Measurements from ENCODE around the gene ASTL.

ASTL gene

DNA sequence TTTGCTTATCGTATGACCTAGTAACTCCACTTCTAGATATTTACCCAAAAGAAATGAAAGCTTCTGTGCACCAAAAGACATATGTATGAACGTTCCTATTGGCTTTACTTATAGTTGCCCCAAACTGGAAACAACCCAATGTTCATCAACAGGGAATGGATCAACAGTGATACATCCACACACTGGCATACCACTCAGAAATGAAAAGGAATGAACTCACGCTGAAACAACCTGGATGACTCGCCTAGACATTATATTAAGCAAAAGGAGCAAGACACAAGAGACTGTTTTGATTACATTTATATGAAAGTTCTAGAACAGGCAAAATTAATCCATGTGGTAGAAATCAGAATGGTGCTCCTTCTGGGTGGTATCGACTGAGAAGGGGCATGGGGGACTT, 40.9 kb downstream of the ASTL start:
- H3K4me1 ChIP-seq (ENCODE audit: control insufficient read depth, low read depth, low read length): no peaks in the 10 kb centered on the region
- H3K9me3 ChIP-seq (ENCODE audit: control insufficient read depth, low read depth, low read length): no peaks in the 10 kb centered on the region
- no peak overlapping the region for H3K4me3 ChIP-seq (ENCODE audit: low read length)
- no peak overlapping the region for H3K27ac ChIP-seq (ENCODE audit: low read length)
- H3K9ac ChIP-seq (ENCODE audit: low read length): no peak overlapping the region
- no peaks in the 10 kb centered on the region for H3K27me3 ChIP-seq (ENCODE audit: control insufficient read depth, insufficient read depth, low read length)
- H3K36me3 ChIP-seq (ENCODE audit: control insufficient read depth, low read depth, low read length): no peaks in the 10 kb centered on the region

GRCh38 chr2:96095116-96095636, 43.1 kb downstream of the ASTL start:
- H3K36me3 ChIP-seq (ENCODE audit: control insufficient read depth, low read depth, low read length): no peaks in the 10 kb centered on the region
- peaks cover 10% of the 10 kb centered on the region for H3K4me1 ChIP-seq (ENCODE audit: control insufficient read depth, low read depth, low read length)
- H3K4me3 ChIP-seq (ENCODE audit: low read length): no peak overlapping the region
- no peak overlapping the region for H3K27ac ChIP-seq (ENCODE audit: low read length)
- H3K9me3 ChIP-seq (ENCODE audit: control insufficient read depth, low read depth, low read length): no peaks in the 10 kb centered on the region
- H3K9ac ChIP-seq (ENCODE audit: low read length): no peak overlapping the region
- no peaks in the 10 kb centered on the region for H3K27me3 ChIP-seq (ENCODE audit: control insufficient read depth, insufficient read depth, low read length)

- no peaks in the 10 kb centered on the region for H3K9me3 ChIP-seq (ENCODE audit: control insufficient read depth, low read depth, low read length)
- H3K9ac ChIP-seq (ENCODE audit: low read length): no peak overlapping the region
Observed at GRCh38 chr2:96093528-96093927, 44.8 kb downstream of the ASTL start.

DNA sequence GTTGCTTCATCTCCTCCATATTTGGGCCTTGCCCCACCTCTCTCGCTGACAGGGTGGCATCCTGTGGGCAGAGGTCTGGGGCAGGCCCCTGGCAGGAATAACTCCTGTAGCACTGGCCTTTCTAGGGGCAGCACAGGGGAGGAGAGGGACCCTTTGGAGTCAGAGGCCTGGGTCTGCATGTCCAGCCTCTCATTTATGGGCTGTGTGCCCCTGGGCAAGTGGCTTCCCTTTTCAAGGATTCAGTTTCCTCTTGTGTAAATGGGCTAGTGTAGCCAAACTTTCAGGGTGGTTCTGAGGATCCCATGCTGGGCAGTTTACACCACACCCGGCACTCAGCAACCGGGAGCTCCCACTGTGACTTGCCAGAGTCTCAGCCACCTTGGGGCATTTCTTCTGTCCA, 45.4 kb downstream of the ASTL start:
- no peaks in the 10 kb centered on the region for H3K9me3 ChIP-seq (ENCODE audit: control insufficient read depth, low read depth, low read length)
- H3K4me3 ChIP-seq (ENCODE audit: low read length): no peak overlapping the region
- no peak overlapping the region for H3K9ac ChIP-seq (ENCODE audit: low read length)
- H3K27ac ChIP-seq (ENCODE audit: low read length): no peak overlapping the region
- no peaks in the 10 kb centered on the region for H3K27me3 ChIP-seq (ENCODE audit: control insufficient read depth, insufficient read depth, low read length)
- H3K4me1 ChIP-seq (ENCODE audit: control insufficient read depth, low read depth, low read length): peaks cover 10% of the 10 kb centered on the region
- H3K36me3 ChIP-seq (ENCODE audit: control insufficient read depth, low read depth, low read length): no peaks in the 10 kb centered on the region

More at GRCh38 chr2:96093528-96093927, 44.8 kb downstream of the ASTL start:
- no peaks in the 10 kb centered on the region for H3K36me3 ChIP-seq (ENCODE audit: control insufficient read depth, low read depth, low read length)
- no peak overlapping the region for H3K27ac ChIP-seq (ENCODE audit: low read length)
- no peaks in the 10 kb centered on the region for H3K27me3 ChIP-seq (ENCODE audit: control insufficient read depth, insufficient read depth, low read length)
- H3K4me3 ChIP-seq (ENCODE audit: low read length): no peak overlapping the region
- peaks cover 10% of the 10 kb centered on the region for H3K4me1 ChIP-seq (ENCODE audit: control insufficient read depth, low read depth, low read length)

DNA sequence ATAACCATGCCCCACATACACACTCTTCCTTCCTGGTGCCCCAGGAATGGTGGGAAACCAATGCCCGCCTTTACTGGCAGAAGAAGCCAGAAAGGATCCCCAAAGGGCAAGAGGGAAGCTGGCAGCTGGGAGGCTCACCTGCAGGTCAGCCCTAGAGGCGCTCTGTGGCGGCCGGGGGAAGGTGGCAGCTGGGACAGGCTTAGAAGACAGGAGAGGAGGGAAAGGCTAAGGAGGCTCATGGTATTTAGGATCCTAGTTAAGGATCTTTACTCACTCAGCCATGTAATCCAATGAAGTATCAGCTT, 45.8 kb downstream of the ASTL start:
- Histone ChIP-seq H3K9me3 (ENCODE audit: control insufficient read depth, low read depth, low read length) (no peaks in the 10 kb centered on the region), H3K9ac (ENCODE audit: low read length) (no peak overlapping the region), H3K27me3 (ENCODE audit: control insufficient read depth, insufficient read depth, low read length) (no peaks in the 10 kb centered on the region), H3K27ac (ENCODE audit: low read length) (no peak overlapping the region), H3K36me3 (ENCODE audit: control insufficient read depth, low read depth, low read length) (no peaks in the 10 kb centered on the region), H3K4me1 (ENCODE audit: control insufficient read depth, low read depth, low read length) (peaks cover 10% of the 10 kb centered on the region), H3K4me3 (ENCODE audit: low read length) (no peak overlapping the region)

- H3K36me3 ChIP-seq (ENCODE audit: control insufficient read depth, low read depth, low read length): no peaks in the 10 kb centered on the region
- no peaks in the 10 kb centered on the region for H3K27me3 ChIP-seq (ENCODE audit: control insufficient read depth, insufficient read depth, low read length)
- peaks cover 10% of the 10 kb centered on the region for H3K4me1 ChIP-seq (ENCODE audit: control insufficient read depth, low read depth, low read length)
- H3K9me3 ChIP-seq (ENCODE audit: control insufficient read depth, low read depth, low read length): no peaks in the 10 kb centered on the region
- no peak overlapping the region for H3K4me3 ChIP-seq (ENCODE audit: low read length)
- no peak overlapping the region for H3K27ac ChIP-seq (ENCODE audit: low read length)
- no peak overlapping the region for H3K9ac ChIP-seq (ENCODE audit: low read length)
Observed at GRCh38 chr2:96091711-96092572, 46.4 kb downstream of the ASTL start.

DNA sequence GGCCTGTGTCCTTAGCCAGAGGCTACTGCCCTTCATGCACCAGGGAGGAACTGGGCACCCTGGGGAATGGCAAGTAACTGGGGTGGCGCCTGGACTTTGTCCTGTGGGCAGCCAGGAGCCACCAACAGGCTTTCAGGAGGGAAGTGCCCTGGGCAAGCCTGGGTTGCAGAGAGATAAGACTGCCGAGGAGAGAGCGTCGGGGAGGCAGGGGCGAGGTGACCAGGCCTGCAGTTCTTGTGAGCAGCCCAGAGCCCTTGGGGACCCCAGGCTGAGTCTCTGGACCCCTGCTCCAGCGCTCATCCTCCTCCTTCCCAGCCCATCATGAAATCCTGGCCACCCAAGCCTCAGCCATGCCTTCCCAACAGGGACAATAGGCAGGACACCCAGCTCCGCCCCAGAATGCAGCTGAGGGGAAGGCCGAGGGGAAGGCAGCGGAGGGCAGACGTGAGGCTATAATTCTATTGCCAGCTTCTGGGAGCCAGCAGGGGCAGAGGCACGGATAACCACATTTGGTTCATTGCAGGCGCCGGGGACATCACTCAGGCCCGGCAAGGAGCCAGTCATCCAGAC, 47.1 kb downstream of the ASTL start:
- Histone ChIP-seq H3K27ac (ENCODE audit: low read length) (no peak overlapping the region), H3K36me3 (ENCODE audit: control insufficient read depth, low read depth, low read length) (no peaks in the 10 kb centered on the region), H3K4me3 (ENCODE audit: low read length) (no peak overlapping the region), H3K9ac (ENCODE audit: low read length) (no peak overlapping the region), H3K9me3 (ENCODE audit: control insufficient read depth, low read depth, low read length) (no peaks in the 10 kb centered on the region), H3K4me1 (ENCODE audit: control insufficient read depth, low read depth, low read length) (peaks cover 10% of the 10 kb centered on the region), H3K27me3 (ENCODE audit: control insufficient read depth, insufficient read depth, low read length) (no peaks in the 10 kb centered on the region)

DNA sequence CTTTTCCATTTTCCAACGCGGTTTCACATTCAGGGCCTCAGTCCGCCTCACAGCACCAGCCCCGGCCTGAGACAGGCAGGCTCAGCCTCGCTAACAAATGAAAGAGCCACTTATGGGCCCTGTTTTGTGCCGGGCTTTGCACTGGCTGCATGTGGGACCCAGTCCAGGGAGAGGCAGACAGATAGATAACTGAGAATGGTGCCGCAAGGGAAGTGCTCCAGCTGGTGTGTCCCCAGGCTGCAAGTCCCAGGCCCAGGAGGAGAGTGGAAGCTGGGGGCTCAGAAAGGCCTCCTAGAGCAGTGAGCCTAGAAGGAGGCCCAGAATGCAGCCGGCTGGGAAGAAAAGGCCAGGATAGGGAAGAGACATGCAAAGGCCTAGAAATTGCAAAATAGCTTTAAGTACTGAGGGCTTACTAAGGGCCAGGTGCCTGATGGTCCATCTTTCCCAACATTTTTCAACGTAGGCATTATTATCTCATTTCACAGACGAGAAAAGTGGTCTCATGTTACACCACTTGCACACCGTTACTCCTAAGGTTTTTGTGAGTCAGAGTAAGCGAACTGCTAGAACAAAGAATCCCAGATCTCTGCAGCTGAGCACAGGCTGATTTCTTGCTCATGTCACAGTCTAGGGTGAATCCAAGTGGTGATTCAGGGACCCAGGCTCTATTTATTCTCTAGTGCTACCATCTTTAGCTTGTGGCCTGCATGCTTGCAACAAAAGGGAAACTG, 47.9 kb downstream of the ASTL start:
- H3K4me1 ChIP-seq (ENCODE audit: control insufficient read depth, low read depth, low read length): peaks cover 10% of the 10 kb centered on the region
- H3K4me3 ChIP-seq (ENCODE audit: low read length): no peak overlapping the region
- H3K36me3 ChIP-seq (ENCODE audit: control insufficient read depth, low read depth, low read length): no peaks in the 10 kb centered on the region
- no peaks in the 10 kb centered on the region for H3K27me3 ChIP-seq (ENCODE audit: control insufficient read depth, insufficient read depth, low read length)
- no peaks in the 10 kb centered on the region for H3K9me3 ChIP-seq (ENCODE audit: control insufficient read depth, low read depth, low read length)
- no peak overlapping the region for H3K27ac ChIP-seq (ENCODE audit: low read length)
- H3K9ac ChIP-seq (ENCODE audit: low read length): no peak overlapping the region

- Histone ChIP-seq H3K4me1 (ENCODE audit: control insufficient read depth, low read depth, low read length) (peaks cover 10% of the 10 kb centered on the region), H3K36me3 (ENCODE audit: control insufficient read depth, low read depth, low read length) (no peaks in the 10 kb centered on the region), H3K27me3 (ENCODE audit: control insufficient read depth, insufficient read depth, low read length) (no peaks in the 10 kb centered on the region), H3K27ac (ENCODE audit: low read length) (no peak overlapping the region), H3K4me3 (ENCODE audit: low read length) (no peak overlapping the region), H3K9ac (ENCODE audit: low read length) (no peak overlapping the region), H3K9me3 (ENCODE audit: control insufficient read depth, low read depth, low read length) (no peaks in the 10 kb centered on the region)
Observed at GRCh38 chr2:96089356-96090195, 48.7 kb downstream of the ASTL start.

GRCh38 chr2:96088340-96089335, 49.7 kb downstream of the ASTL start:
- no peak overlapping the region for H3K27ac ChIP-seq (ENCODE audit: low read length)
- no peaks in the 10 kb centered on the region for H3K9me3 ChIP-seq (ENCODE audit: control insufficient read depth, low read depth, low read length)
- no peak overlapping the region for H3K4me3 ChIP-seq (ENCODE audit: low read length)
- H3K36me3 ChIP-seq (ENCODE audit: control insufficient read depth, low read depth, low read length): no peaks in the 10 kb centered on the region
- no peak overlapping the region for H3K9ac ChIP-seq (ENCODE audit: low read length)
- no peaks in the 10 kb centered on the region for H3K27me3 ChIP-seq (ENCODE audit: control insufficient read depth, insufficient read depth, low read length)
- H3K4me1 ChIP-seq (ENCODE audit: control insufficient read depth, low read depth, low read length): peaks cover 10% of the 10 kb centered on the region

Data from iPS-18a (cell line).